Stimulated activated CD8-positive, alpha-beta memory T cell treated with anti-CD3 and anti-CD28 coated beads, Interleukin-4, amount 100 ng/mL, for 48 hours (primary cell): ENCODE results near the gene SLC29A3.

Experiments used
- DNase-seq: peaks from one replicate; pipeline ENCODE4 v3.0.0-alpha.2; 2020

The SLC29A3 gene

GRCh38 chr10:71394926-71395562 is 76.0 kb downstream of the SLC29A3 start:
- DNase-seq: peak; percentile 7

GRCh38 chr10:71395621-71396020 is 76.6 kb downstream of the SLC29A3 start:
- DNase-seq: peak; percentile 14

DNA sequence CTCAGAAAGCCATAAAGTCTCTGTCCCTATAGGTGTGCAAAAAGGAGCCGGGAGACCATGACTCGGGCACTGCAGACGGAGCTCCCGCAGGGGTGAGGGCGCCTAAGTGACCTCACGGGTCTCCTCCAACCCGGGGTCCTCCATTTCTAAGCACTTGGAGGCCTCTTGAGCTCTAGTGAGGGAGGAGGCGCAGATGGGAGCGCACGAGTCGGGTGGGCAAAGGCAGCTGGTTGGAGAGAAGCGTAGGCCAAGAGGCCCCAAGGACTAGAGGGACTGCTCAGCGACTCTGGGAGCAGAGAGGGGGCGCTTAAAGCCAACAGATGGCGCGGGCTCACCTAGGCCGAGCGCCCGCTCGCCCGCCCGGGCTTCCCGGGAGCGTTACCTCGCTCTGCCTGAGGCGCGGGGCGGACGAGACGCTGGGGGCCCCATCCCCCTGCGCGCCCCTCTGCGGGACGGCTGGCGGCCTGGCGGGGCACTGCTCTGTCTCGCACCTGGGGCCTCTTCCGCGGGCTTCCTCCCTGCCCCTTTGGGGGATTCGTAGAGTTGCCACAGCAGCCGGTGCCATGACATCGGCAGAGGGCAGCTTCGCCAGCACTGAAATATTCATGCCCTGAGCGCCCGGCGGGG is 77.1 kb downstream of the SLC29A3 start:
- peak; percentile 48 for DNase-seq

GRCh38 chr10:71396711-71397295 is 77.7 kb downstream of the SLC29A3 start, which contains the start of gene CDH23:
Gene CDH23, plus strand, starts transcription at chr10:71396920. Its CDS starts 42,912 bp downstream, at chr10:71439832.
- DNase-seq: no peak

- DNase-seq: no peak
Observed at GRCh38 chr10:71397296-71398212, 78.5 kb downstream of the SLC29A3 start.

DNA sequence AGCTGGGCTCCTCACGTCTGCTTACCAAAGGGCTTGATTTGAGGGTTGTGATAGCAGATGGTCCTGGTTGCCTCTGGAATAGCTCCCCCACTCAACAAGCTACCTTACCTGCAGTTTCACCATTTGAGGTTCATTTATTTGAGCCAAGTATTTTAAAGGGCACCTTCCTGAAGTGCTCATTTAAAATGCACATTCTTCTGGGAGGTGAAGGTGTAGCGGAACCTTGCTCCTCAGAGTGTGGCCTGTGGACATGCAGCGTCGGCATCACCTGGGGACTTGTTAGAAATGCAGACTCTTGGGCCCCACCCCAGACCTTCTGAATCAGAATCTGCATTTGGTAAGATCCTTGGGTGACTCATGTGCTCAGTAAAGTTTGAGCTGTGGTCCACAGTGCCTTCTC is 79.9 kb downstream of the SLC29A3 start:
- no peak for DNase-seq

- DNase-seq: no peak
Observed at GRCh38 chr10:71399946-71400345, 80.9 kb downstream of the SLC29A3 start.

DNA sequence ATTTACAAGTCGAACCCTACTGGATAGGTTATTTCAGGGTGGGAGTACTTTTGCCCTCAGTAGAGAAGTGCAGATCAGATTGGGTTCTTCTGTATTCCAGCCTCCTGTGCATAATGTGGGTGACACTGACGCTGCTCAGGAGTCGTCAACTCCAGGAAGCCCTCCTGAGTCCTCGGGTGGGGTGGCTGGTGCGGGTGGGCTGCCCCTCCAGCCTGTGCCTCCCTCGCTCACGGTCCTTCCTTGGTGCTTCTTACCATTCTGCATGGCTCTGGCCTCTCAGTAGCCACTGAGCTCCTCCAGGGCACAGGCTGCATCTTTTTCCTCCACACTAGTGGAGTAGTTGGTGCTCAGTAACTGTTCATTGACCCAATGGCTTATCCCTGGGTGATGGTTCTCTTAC is 82.0 kb downstream of the SLC29A3 start:
- DNase-seq: no peak

DNA sequence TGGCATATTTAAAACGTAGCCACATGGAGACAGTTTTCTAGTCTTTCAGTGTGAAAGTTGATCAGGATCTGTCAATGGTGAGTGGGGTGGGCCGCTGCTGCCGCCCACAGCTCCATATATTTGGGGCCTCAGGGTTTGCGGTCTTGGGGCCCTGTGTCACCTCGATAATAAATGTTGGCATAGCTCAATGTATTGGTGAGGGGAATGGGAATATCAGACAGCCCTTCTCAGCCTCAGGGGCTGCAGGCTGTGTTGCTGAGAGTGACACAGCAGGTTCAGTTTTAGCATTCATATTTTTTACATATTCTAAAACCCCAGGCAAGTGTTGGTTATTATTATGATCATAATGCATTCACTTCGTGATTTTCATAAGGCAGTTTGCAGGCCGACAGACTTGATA is 82.9 kb downstream of the SLC29A3 start:
- peak; percentile 4 for DNase-seq

GRCh38 chr10:71404503-71405295 is 85.6 kb downstream of the SLC29A3 start:
- DNase-seq: no peak

DNA sequence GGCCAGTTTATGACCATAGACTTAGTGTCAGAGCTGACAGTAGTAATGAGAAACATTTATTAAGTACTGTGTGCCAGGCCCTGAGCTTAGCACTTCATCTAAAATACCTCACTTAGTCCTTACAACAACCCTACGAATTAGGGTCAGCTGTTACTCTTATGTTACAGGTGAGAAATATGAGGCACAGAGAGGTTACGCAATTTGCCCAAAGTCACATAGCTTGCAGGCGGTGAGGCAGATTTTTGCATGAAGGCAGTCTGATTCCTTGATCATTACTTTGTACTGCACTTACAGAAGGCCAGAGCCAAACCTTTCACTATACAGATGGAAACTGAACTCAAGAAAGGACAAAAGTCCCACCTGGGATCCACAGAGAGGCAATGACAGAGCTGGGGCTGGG is 87.8 kb downstream of the SLC29A3 start:
- no peak for DNase-seq

GRCh38 chr10:71408436-71409225 is 89.6 kb downstream of the SLC29A3 start:
- no peak for DNase-seq

DNA sequence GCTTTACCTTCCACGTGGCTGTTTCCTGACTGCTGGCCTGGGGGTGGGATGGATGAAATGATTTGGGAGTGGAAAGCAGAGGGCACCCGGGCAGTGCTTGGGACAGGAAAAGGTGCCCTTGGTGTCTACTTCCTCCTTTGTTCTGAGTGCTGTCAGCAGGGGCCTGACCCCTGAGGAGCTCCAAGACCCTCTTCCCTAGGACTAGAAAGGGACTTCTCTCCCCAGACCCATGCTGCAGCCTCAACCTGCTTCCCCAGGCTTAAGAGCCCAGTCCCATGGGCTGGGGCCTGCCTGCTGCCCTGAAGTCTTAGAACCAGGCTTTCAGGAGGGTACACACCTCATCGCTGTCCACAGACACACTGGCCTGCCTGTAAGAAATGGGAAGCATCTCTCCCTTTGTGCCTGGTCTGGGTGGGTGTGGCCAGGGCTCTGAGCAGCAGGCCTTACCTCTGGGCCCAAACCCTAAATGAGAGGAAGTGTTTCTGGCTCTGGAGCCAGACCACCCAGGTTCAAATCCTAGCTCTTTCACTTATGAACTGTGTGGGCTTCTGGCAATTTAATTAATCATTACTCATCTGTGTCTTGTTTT is 90.6 kb downstream of the SLC29A3 start:
- DNase-seq: no peak
